ENCODE results near the gene SMIM3. TPM values are rescaled to one million over a fixed set of nuclear protein-coding genes. Genes with fewer than 3 reads are reported as not detected.
A peak's percentile ranks its signal among the peaks of the same experiment; 100 is the strongest.

Gene SMIM3
- total and polyA plus RNA-seq, 2 of the 8 experiments (the other 6 are each of a cell fraction or from before 2014, with no cell fraction given): 10.4 to 15.7 TPM

DNA sequence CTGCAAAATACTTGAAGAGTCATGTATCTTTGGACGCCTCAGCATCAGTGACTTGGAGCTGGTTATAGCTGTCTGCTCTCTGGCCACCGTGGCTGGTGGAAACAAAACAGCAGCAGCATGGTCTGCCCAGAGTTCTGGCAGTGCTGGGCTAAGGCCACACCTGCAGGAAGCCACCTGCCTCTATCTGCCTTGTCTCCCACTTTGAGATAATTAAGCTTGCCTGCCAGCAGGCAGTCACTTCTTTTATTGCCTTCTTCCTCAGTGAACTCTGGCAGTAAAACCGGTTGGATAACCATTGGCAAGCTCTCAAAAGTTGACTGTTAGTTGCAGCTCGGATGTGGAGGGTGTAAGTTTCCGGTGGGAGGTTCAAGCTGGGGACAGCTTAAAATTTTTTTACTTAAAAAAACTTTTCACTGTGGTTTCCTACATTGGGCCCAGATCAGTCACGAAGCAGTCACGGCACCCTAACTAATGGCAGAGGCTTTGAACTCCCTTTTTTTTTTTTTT, 4.9 kb downstream of the SMIM3 start:
- DNase-seq (ENCODE audit: low read depth in 1 of 2, low spot score in 2 of 2): no peak
- peak overlapping the region; percentile 40; the same call in 1 of the 2 replicates for H2BK5ac ChIP-seq (ENCODE audit: low read depth, low read length)
- H4K20me1 ChIP-seq (replicated peaks in 1 of 2; ENCODE audit: control insufficient read depth in 1 of 2, insufficient read depth in 2 of 2, low read length in 2 of 2): no peaks in the 10 kb centered on the region
- WGBS, 2 experiments (ENCODE audit: extremely low coverage in 1 of 2, insufficient coverage in 1 of 2, insufficient read length in 1 of 2, insufficient replicate concordance in 2 of 2, low coverage in 1 of 2, low lambda C conversion rate in 2 of 2, missing lambda C conversion rate in 1 of 2): 57% methylated on average over 7 of the region's 7 CpGs; no CpG with 5 or more reads in 1 of the 2 experiments
- POLR2A ChIA-PET (ENCODE audit: partially characterized antibody): interaction anchor here (0.7 to 1.2 kb wide), 8 partner anchors 9 to 82 kb away, joined by 3 to 4 read pairs (median 3); partner anchors contain the start of gene RBM22
- H3K4me2 ChIP-seq (ENCODE audit: insufficient read depth in 1 of 2, low read depth in 2 of 2, low read length in 2 of 2): peak overlapping the region in 1 of 2 experiments; percentile 20; a peak in 1 of 4 replicates
- H3K79me2 ChIP-seq (ENCODE audit: control insufficient read depth in 1 of 2, insufficient read depth in 2 of 2, low read length in 2 of 2): 0 out of 4 replicates have a peak, but pooled peaks cover 0 to 4% of the 10 kb centered on the region in 2 experiments
- H2BK12ac ChIP-seq (ENCODE audit: low read depth, low read length): no peak overlapping the region
- H3K27ac ChIP-seq (ENCODE audit: low read depth, low read length): 0 out of 2 replicates have a peak overlapping the region, but pooled peaks have one; percentile 37
- H3K79me1 ChIP-seq (ENCODE audit: low read depth, low read length): no peaks in the 10 kb centered on the region
- no peak overlapping the region for H2BK20ac ChIP-seq (ENCODE audit: low read length)
- no peak overlapping the region for H2AK5ac ChIP-seq (ENCODE audit: low read depth, low read length)
- peaks cover 3 to 14% (median 10%) of the 10 kb centered on the region in 4 experiments; a peak in 5 of 7 replicates for H3K4me1 ChIP-seq (replicated peaks in 1 of 4; ENCODE audit: control insufficient read depth in 3 of 4, insufficient read depth in 4 of 4, low read length in 3 of 4)
- no peak overlapping the region for H3K18ac ChIP-seq (ENCODE audit: extremely low read depth, low read length)
- no peak overlapping the region for H3K23ac ChIP-seq (ENCODE audit: insufficient read length)
- H4K8ac ChIP-seq (ENCODE audit: extremely low read depth, insufficient read depth, low read length): no peak overlapping the region
- peak overlapping the region; percentile 4 for H4K91ac ChIP-seq (replicated peaks; ENCODE audit: insufficient read length, low read length)
- no peak overlapping the region for H2BK15ac ChIP-seq (ENCODE audit: low read length)
- H2AFZ ChIP-seq (ENCODE audit: low read length): no peak overlapping the region
- H4K5ac ChIP-seq (ENCODE audit: insufficient read length, low read depth, low read length): no peak overlapping the region
- CTCF ChIA-PET (ENCODE audit: partially characterized antibody): interaction anchor here (0.7 to 6.5 kb wide), 8 partner anchors 9 to 83 kb away, joined by 3 to 40 read pairs (median 5); partner anchors contain the start of genes IRGM and RBM22
- H3K36me3 ChIP-seq (ENCODE audit: control insufficient read depth in 2 of 4, insufficient read depth in 4 of 4, low read length in 3 of 4): 0 out of 8 replicates have a peak, but pooled peaks cover 0 to 3% (median 0%) of the 10 kb centered on the region in 4 experiments
- H3K27me3 ChIP-seq (replicated peaks in 1 of 4; ENCODE audit: control insufficient read depth in 3 of 4, extremely low read depth in 1 of 4, insufficient read depth in 3 of 4, low read length in 3 of 4): no peaks in the 10 kb centered on the region
- H3K14ac ChIP-seq (ENCODE audit: insufficient read length): no peak overlapping the region
- no peak overlapping the region for H3K9ac ChIP-seq (replicated peaks in 1 of 4; ENCODE audit: extremely low read depth in 1 of 4, low read depth in 3 of 4, low read length in 3 of 4)
- H3K4me3 ChIP-seq (ENCODE audit: extremely low read depth in 1 of 4, insufficient read depth in 2 of 4, low read depth in 3 of 4, low read length in 4 of 4): no peak overlapping the region
- no peak overlapping the region for H2BK120ac ChIP-seq (replicated peaks; ENCODE audit: low read depth, low read length)
- no peak overlapping the region for H3K4ac ChIP-seq (replicated peaks; ENCODE audit: insufficient read length, low read depth, low read length)
- H3K23me2 ChIP-seq (ENCODE audit: low read depth, low read length): peaks cover 3% of the 10 kb centered on the region; the same call in 1 of the 2 replicates
- no peaks in the 10 kb centered on the region; a peak in 2 of 4 replicates for H3K9me3 ChIP-seq (ENCODE audit: insufficient read depth in 2 of 2, low read depth in 1 of 2, low read length in 1 of 2)
- no peak overlapping the region for H3K56ac ChIP-seq (replicated peaks; ENCODE audit: insufficient read length, low read depth, low read length)
- FAIRE-seq: peak; percentile 28
- TF ChIP-seq, protein P1, sequence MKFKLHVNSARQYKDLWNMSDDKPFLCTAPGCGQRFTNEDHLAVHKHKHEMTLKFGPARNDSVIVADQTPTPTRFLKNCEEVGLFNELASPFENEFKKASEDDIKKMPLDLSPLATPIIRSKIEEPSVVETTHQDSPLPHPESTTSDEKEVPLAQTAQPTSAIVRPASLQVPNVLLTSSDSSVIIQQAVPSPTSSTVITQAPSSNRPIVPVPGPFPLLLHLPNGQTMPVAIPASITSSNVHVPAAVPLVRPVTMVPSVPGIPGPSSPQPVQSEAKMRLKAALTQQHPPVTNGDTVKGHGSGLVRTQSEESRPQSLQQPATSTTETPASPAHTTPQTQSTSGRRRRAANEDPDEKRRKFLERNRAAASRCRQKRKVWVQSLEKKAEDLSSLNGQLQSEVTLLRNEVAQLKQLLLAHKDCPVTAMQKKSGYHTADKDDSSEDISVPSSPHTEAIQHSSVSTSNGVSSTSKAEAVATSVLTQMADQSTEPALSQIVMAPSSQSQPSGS (IDR thresholded peaks at IDR 0.05; ENCODE audit: low read length): no peak
- no peak for TF ChIP-seq ZNF274 (IDR thresholded peaks at IDR 0.05; ENCODE audit: borderline replicate concordance, extremely low read depth, low read length)
- TF ChIP-seq, protein P2, sequence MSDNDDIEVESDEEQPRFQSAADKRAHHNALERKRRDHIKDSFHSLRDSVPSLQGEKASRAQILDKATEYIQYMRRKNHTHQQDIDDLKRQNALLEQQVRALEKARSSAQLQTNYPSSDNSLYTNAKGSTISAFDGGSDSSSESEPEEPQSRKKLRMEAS (IDR thresholded peaks at IDR 0.05): 0 out of 2 replicates have a peak, but pooled peaks have one; percentile 25
- no peak for TF ChIP-seq CHD1 (IDR thresholded peaks at IDR 0.05; ENCODE audit: low read depth, low read length)
- no peak for TF ChIP-seq POLR2A (IDR thresholded peaks at IDR 0.05; ENCODE audit: control extremely low read depth in 1 of 2, low read depth in 2 of 2, low read length in 2 of 2)
- no peak for TF ChIP-seq JUND (IDR thresholded peaks at IDR 0.05; ENCODE audit: low read length)
- TF ChIP-seq RAD21 (IDR thresholded peaks at IDR 0.05 in 1 of 2, conservative IDR thresholded peaks at IDR 0.05 in 1 of 2; ENCODE audit: low read depth in 2 of 2, low read length in 2 of 2): no peak
- TF ChIP-seq RBBP5 (IDR thresholded peaks at IDR 0.05; ENCODE audit: borderline replicate concordance, low read depth, low read length): peak; percentile 65; the same call in 1 of the 2 replicates
- TF ChIP-seq TEAD4 (IDR thresholded peaks at IDR 0.05; ENCODE audit: low read depth, low read length): no peak
- TF ChIP-seq SP2 (IDR thresholded peaks at IDR 0.05; ENCODE audit: low read length): no peak
- 0 out of 2 replicates have a peak, but pooled peaks have one; percentile 36 for TF ChIP-seq SP1 (IDR thresholded peaks at IDR 0.05; ENCODE audit: low read depth, low read length)
